NCI-H1105 treated with DMSO at 0.1 percent for 48 hours (cell line): ENCODE data around the gene TASP1.
"Not testable (repeated sequence)": the region's sequence is repeated elsewhere in the genome, so short reads cannot be mapped to it uniquely, and the experiment has no call there.

Experiments
- DNase-seq: peaks from one replicate; lab custom pipeline; 2025; lab: John Stamatoyannopoulos, UW

TASP1 gene, protein sequence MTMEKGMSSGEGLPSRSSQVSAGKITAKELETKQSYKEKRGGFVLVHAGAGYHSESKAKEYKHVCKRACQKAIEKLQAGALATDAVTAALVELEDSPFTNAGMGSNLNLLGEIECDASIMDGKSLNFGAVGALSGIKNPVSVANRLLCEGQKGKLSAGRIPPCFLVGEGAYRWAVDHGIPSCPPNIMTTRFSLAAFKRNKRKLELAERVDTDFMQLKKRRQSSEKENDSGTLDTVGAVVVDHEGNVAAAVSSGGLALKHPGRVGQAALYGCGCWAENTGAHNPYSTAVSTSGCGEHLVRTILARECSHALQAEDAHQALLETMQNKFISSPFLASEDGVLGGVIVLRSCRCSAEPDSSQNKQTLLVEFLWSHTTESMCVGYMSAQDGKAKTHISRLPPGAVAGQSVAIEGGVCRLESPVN

DNA sequence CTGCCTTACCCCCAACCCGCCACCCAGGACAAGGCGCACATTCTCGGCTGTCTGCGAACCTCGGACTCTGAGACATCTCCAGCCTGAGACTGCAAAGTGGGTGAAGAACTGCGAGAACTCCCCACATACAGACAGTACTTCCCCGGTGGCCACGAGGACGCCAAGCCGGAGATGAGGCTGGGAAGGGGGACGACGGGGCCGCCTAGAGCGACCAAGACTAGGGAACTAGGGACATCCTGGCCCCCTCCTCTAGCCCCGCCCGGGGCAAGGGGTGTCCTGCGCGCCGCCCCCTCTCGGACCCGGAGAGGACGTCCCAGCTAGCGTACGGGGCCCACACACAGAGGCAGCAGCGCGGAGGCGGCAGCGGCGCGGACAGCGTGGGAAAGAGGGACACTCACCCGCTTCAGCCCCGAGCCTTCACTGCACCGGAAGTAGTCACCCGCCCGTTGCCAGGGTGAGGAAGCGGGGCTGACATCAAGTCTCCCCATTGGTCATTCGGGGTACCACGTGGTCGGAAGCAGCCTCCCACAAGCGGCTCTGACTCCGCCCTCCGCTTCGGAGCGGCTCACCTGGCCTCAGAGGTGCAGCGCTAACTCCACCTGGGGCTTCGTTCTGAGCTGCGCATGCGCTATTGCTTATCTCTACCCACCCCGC is at the start of gene TASP1:
TSS of gene TASP1 (minus strand) at position 437 of the 654 bp plus-strand sequence. CDS start 8,854 bp downstream, outside the sequence.
- DNase-seq = peak; percentile 99

DNA sequence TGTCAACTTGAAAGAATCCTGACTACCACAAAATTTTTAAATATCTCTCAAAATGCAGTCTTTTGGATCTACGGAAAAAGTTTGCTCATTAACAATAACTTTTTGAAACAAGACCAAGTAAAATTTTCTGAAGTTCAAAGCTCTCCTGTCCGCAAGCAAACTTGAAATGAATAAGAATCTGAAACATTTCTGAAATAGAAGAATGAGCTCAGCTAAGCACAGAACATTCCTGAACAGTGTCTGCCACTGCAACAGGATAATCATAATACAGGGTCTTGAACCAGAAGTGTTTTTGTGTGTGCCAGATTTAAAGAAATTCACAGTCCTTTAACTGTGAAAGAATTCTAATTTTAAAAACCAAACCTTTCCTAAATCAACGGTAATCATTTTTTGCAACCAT is 49.1 kb upstream of the TASP1 start:
- DNase-seq = no peak

DNA sequence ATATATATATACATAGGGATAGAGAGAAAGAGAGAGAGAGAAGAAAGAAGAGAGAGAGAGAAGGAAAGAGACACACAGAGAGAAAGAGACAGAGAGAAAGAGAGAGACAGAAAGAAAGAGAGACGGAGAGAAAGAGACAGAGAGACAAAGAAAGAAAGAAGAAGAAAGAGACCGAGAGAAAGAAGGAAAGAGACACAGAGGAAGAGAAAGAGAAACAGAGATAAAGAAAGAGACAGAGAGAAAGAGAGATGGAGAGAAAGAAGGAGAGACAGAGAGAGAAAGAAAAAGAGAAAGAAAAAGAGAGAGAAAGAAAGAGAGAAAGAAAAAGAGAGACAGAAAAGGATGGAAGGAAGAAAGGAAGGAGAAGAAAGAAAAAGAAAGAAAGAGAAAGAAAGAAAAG is 46.9 kb upstream of the TASP1 start:
- DNase-seq = no peak

DNA sequence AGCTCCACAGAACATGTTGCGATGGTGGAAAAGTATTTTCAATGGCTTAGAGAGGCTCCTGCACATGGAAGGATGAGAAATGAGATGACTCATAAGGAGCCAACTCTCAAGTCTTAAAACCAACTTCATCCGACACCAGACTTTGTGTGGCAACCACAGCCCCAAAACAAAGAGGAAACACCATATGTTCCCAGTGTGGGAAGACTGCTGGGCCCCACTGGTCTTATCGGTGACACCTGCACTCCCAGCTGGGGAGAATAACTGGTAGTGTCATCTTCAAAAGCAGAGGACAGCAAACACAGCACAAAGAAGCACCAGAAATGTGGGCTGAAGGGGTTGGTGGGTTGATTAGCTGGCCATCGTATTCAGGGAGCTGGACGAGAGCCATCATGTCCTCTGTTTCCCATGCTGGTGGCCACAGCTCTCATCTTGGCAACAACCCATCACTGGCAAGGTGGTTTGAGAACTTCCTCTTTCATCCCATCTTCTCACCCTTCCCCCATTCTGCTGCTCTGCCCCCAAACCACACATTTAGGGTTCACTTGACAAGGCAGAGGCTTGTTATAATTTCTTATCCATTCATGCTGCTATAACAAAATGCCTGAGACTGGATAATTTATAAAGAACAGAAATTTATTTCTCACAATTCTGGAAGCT is 46.0 kb upstream of the TASP1 start:
- DNase-seq = no peak

DNA sequence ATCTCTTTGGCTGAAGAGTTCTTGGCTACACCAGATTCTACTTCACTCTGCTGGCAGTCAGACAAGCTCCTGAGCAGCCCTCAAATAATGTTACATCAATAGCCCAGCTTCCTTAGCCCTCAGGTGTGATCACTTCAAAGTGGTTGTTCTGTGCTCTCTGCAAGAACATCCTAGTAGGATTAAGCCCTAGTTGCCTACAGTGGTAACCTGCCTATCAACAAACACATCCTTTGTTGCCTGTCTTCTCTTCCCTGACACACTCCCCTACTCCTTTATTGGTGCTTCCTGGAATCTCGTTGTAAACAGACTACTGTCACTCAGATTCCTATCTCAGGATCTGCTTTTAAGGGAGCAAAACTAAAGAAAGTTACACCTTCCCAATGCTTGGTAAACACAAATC is 45.1 kb upstream of the TASP1 start:
- DNase-seq = no peak

DNA sequence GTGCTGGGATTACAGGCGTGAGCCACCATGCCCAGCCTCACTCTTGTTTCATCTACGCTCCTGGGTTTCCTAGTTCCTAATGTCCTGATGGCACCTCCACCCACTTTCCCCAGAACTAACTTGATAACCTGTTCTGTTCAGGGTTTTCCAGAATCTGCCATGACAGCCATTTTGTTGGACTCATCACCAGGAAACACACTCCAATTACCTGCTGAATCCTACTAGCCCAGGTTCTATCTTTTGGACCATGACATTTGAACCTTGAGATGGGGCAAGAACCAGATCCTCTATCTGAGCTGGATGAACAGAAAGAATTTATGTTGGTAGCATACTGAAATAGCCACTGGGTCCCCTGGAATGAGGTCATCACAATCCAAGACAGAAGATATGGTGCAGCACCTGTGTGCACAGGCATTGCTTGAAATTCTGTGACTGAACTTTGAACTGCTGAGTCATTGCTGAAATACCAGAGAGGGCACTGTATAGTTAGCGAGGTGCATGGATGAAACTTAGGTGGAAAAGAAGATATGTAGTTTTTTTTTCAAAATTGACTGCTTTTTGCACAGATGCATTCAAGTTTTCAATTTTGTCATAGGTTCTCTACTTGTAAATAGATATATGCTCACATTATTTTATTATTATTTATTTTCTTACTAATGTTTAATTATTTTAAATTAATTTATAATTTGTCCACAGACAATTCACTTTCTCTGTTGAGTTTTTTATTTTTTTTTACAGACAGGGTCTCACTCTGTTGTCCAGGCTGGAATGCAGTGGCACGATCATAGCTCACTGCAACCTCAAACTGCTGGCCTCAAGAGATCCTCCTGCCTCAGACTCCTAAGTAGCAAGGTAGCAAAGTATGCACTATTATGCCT is 42.8 kb upstream of the TASP1 start:
- DNase-seq = no peak

DNA sequence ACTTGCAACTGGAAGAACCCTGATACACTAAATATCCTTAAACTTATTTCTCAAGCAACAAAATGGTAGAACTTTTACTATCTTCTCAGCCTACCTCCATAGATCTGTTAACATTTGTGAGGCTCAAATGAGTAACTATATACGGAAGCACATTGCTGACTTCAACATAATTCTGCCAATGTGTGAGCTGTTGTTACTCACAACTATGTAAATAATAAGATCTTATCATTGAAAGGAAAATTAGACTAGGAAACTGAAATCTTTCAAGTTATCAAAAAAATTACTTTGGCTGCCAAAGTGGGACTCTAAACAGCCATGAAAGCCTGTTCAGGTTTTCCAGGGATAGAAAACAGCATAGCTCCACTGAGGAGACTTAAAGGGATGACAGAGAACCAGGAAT is 40.2 kb upstream of the TASP1 start:
- no peak for DNase-seq

DNA sequence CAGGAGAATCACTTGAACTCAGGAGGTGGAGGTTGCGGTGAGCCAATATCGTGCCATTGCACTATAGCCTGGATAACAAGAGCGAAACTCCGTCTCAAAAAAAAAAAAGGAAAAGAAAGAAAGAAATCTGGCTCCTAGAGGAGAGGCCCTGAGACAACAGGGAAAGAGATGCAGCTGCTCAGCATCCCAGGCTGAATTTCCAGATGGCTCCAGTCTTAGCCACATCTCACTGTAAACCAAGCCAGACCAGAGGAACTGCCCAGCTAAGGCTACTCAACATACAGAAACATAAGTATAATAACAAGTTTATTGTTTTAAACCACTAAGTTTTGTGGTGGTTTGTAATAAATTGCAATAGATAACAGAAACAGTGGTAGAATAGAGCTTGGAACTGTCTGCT is 38.5 kb upstream of the TASP1 start:
- DNase-seq = no peak

DNA sequence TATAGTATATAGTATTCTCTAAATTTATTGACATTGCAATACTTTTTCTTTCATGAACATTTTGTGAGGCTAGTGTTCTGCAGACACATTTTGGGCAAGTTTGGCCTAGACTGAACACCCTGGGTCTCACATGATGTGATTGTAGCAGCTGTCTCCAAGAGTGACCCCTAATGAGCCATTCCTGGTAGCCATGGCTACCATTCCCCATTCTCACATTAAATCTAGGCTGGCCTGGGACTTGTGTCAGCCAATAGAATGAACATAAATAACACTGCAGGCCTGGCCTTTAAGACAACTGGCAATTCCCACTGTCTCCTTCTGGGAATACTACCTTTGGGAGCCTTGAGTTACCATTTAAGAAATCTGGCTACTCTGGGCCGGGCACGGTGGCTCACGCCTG is 38.0 kb upstream of the TASP1 start:
- DNase-seq = no peak

DNA sequence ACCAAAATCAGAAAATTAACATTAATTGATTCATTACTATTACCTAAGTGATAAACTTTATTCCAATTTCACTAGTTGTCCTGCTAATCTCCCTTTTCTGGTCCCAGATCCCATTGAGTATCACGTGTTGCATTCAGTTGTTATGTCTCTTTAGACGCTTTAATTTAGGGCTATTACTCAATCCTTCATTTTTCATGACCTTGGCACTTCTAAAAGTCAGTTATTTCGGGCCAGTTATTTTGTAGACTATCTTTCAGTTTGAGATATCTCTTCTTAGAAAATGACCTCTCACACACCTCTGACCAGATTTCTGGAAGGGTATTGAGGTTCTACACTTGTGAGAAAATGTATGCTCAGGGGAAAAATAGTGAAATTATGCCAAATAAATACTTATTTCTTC is 34.0 kb upstream of the TASP1 start:
- DNase-seq = no peak

DNA sequence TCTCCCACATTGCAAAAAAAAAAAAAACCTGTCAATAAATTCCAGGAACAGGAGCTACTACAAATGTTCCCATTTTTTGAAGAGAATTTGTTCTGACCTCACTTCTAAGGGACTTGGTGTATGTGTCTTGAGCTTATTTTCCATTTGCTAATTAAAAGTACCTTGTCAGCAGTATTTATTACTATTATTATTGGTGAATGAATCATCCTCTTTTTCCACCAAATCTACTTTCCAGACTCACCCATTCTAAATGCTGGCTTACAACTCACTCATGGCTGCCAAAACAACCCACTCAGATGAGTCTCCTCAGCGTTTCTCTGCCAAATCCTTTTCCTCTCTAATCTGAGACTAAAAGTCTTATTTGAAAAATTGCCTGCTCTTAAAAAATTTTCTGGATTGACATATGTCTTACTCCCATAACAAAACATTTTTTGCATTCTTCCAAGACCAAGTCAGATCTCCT is 33.2 kb upstream of the TASP1 start:
- DNase-seq = no peak

DNA sequence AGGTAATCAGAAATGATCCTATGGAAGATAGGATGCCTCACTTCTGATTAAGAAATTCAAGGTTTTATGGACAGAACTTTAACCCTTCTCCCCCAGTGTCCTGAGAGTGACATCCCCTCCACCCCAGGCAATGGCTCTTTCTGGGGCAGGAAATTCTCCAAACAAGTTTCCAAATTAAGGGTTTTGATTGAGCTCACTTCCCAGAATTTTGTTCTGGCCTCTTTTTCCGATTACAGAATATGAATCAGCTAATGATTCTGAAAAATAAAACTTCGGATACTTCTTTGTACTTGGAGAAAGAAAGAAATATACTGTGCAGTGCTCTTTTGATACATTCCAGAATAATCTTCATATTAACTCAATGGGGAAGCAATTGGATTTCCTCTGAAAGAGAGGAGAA is 32.8 kb upstream of the TASP1 start:
- no peak for DNase-seq

DNA sequence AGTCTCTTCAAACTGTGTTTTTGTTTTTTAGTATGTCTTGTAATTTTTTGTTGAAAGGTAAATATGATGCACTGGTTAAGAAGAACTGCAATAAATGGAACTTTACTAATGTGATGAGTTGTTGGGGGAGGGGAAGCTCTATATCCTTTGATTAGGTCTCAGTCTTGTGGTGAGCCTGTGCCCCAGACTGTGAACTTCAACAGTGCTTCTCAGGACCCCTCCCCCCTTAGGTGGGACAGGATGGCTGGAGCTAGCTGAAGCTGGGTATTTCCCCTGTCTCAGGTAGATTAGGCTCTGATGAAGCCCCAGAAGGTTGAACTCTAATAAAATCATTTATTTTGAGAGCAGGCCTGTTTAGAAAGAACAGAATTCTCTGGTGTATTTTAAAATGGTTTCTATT is 31.4 kb upstream of the TASP1 start:
- DNase-seq = no peak

DNA sequence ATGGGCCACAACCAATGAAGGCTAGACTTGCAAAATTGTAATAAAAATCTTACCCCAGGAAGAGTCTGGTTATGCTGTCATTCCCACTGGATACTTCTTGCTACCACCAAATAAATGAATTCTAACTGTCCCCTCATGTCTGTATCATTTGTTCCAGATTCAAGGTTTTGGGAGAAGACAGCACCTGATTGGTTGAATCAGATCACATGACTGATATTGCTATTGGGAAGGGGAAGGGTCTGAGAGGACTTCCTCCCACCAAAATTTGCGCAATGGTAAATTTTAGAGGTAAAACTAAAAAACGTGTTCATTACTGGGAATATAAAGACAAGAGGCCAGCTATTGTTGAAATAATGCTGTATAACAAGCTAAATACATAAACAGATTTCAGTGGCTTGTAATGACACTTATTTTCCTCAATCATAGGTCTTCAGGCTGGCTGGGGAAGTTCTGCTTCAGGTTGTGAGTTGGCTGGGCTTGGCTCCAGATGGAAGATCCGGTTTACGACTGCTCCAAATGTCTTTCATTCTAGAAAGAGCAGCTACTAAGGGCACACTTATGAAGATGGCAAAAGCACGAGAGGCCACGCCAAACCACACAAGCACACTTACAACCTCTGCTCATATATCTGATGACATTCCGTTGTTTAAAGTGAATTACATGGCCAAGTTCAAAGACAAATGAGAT is 27.1 kb upstream of the TASP1 start:
- DNase-seq = no peak

DNA sequence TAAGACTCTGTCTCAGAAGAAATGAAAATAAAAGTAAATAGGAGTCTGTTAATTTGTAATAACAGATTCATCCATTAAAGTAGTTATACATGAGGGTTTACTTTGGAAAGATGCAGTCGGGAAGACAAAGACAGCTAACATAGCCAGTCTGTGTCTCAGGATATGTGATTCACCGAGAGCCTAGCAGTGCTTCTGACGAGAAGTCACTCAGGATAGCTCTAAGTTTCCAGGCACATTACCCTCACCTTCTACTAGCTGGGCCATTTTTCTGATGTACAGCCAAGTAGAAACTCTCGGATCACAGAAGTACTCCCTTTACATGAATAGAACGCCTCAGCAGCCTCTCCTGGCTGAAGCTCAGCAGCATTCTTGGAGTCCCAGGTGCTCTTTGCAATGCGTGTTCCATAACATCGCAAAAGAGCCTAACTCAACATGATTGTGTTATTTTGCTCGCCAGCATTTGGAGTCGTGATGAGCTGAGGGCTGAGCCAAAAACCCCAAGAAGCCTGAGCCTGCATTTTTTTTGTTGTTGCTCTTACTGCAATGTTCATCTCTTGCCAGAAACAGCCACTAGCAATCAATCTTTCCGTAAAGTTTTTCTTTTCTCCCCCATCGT is 22.4 kb upstream of the TASP1 start:
- DNase-seq = no peak

DNA sequence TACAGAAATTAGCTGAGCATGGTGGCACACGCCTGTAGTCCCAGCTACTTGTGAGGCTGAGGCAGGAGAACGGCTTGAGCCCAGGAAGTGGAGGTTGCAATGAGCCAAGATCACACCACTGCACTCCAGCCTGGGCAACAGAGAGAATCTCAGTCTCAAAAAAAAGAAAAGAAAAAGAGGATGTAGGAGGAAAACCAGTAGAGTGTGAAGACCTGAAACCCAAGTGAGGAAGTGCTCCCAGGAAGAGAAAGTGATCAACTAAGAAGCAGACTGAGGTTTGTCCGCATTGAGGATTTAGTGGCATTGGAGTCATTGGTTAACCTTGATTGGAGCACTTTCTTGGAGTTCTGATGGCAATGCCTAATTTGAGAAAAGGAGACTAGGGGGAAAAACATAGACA is 20.6 kb upstream of the TASP1 start:
- DNase-seq = no peak

DNA sequence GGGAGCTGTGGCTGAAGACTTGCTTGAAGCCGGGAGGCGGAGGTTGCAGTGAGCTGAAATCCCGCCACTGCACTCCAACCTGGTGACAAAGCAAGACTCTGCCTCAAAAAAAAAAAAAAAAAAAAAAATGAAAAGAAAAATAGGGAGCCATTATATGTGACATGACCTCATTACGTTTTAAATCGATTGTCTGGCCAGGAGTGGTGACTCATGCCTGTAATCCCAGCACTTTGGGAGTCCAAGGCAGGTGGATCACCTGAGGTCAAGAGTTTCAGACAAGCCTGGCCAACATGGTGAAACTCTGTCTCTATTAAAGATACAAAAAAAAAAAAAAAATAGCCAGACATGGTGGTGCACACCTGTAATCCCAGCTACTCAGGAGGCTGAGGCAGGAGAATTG is 19.3 kb upstream of the TASP1 start:
- not testable (repeated sequence) for DNase-seq

DNA sequence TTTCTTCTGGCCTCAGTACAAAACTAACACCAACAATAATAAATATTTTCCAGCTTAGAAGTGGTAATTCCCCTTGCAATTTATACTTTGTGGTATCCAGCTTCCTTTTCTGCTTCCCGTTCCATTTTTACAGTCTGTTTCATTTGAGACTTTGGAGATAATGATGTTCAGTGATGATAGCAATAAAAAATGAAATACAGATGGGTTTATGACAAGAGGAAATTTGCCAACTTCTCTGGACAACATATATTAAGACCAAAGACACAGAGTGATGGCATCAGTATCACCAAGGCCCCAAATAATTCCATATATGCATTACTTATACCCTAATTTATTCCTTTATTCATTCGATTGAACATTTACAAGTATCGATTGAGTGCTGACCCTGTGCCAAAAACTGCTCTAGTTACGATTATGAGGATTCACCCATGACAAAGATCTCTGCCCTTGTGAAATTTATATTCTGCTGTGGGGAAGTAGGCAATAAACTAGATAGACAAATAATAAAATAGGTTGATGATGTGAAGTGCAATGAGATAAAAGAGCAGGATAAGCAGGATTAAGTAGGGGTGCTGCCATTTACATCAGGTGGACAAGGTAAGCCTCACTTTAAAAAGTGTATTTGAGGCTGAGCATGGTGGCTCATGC is 18.1 kb upstream of the TASP1 start:
- no peak for DNase-seq

DNA sequence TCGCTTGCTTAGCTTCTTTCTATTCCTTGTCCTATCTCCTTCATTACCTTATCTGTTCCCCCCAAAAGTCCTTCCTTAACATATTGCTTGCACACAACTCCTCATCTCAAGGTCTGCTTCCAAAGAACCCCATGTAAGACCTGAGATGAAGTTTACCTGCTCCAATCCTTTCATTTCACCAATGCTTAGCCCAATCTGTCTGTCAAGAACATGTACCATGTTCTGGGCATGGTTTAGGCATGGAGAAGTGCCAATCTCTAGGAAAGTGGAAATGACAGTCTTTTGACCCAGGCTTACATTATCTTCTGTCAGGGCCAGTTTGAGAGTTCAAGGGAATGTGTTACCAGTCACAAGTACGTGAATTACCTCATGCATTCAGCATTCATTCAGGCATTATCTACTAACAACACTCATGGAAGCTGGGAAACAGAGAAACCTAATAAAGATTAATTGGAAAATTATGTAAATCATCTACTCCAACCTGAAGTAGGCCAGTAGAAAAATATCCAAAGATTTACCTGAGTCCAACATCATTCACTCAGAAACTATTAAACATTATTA is 15.8 kb upstream of the TASP1 start:
- no peak for DNase-seq

DNA sequence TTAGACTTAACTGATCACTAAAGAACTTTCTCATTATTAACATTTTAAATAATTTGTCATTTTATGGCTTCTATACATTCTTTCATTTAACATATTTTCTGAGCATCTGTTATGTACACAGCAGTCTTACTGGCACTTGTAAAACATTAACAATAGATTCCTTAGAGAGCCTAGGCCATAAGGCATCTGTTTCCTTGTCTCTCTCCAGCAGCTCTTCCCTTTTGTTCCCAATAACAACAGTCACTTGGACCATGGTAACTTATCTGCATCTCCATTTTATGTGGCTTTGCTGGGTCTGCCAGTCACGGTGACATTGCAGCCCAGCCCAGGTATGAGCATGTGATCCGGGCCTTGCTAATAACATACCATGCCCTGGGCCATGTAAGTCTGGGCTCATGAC is 11.7 kb upstream of the TASP1 start:
- no peak for DNase-seq
